Neural progenitor cell (in vitro differentiated cells): ENCODE data around the gene CD300A. TPM values are rescaled to one million over a fixed set of nuclear protein-coding genes. Genes with fewer than 3 reads are reported as not detected.

ENCODE experiments used
- DNase-seq: peaks from one replicate; pipeline ENCODE4 v3.0.0-alpha.2; 2016; ENCODE audit warnings: low spot score
- H2AFZ ChIP-seq: fragments of 200-600 bp; sonication (generic); replicated peaks from 2 replicates; pipeline ENCODE4 v1.6.1; 2016; ENCODE audit warnings: antibody characterized with exemption
- H3F3A ChIP-seq: fragments of 200-600 bp; sonication (generic); 2 replicates; pipeline ENCODE4 v1.6.1; 2016; ENCODE audit warnings: antibody characterized with exemption, low read depth
- H3K27ac ChIP-seq: fragments of 200-600 bp; sonication (generic); 2 replicates; pipeline ENCODE4 v1.5.1; 2016; ENCODE audit warnings: mild to moderate bottlenecking
- H3K27me3 ChIP-seq: fragments of 200-600 bp; sonication (generic); 2 replicates; pipeline ENCODE4 v1.6.1; 2016; ENCODE audit warnings: mild to moderate bottlenecking, moderate library complexity
- H3K36me3 ChIP-seq: fragments of 200-600 bp; sonication (generic); 2 replicates; pipeline ENCODE4 v1.5.1; 2016
- H3K4me1 ChIP-seq: fragments of 200-600 bp; sonication (generic); 2 replicates; pipeline ENCODE4 v1.6.1; 2016; ENCODE audit warnings: mixed run types
- H3K4me2 ChIP-seq: fragments of 200-600 bp; sonication (generic); 2 replicates; pipeline ENCODE4 v1.6.1; 2016
- H3K4me3 ChIP-seq: fragments of 200-600 bp; sonication (generic); 2 replicates; pipeline ENCODE4 v1.5.1; 2016
- H3K79me2 ChIP-seq: fragments of 200-600 bp; sonication (generic); 2 replicates; pipeline ENCODE4 v1.6.1; 2016; ENCODE audit warnings: low read depth
- H3K9ac ChIP-seq: fragments of 200-600 bp; sonication (generic); 2 replicates; pipeline ENCODE4 v1.6.1; 2016
- H3K9me3 ChIP-seq: fragments of 200-600 bp; sonication (generic); 2 replicates; pipeline ENCODE4 v1.5.1; 2016; ENCODE audit warnings: low read depth
- H4K20me1 ChIP-seq: fragments of 200-600 bp; sonication (generic); 2 replicates; pipeline ENCODE4 v1.6.1; 2016; ENCODE audit warnings: low read depth
- H3K27ac Mint-ChIP-seq: 3 replicates; pipeline ENCODE4 v1.8.0; 2021; ENCODE audit warnings: mixed read lengths
- H3K27me3 Mint-ChIP-seq: 2 replicates; pipeline ENCODE4 v1.8.0; 2022; ENCODE audit warnings: low read depth, mild to moderate bottlenecking, inconsistent platforms, moderate library complexity, mixed read lengths; ENCODE audit not compliant: insufficient read depth
- H3K36me3 Mint-ChIP-seq: 3 replicates; pipeline ENCODE4 v1.8.0; 2021; ENCODE audit warnings: mixed read lengths
- H3K4me1 Mint-ChIP-seq: 3 replicates; pipeline ENCODE4 v1.8.0; 2021; ENCODE audit warnings: mixed read lengths
- H3K4me3 Mint-ChIP-seq: 3 replicates; pipeline ENCODE4 v1.8.0; 2021; ENCODE audit warnings: mild to moderate bottlenecking, moderate library complexity, mixed read lengths
- H3K9me3 Mint-ChIP-seq: 3 replicates; pipeline ENCODE4 v1.8.0; 2020; ENCODE audit warnings: mixed read lengths
- CTCF ChIP-seq: fragments of 200-600 bp; sonication (generic); IDR thresholded peaks from 2 replicates; pipeline ENCODE4 v1.5.1; 2017; ENCODE audit warnings: antibody characterized with exemption, mild to moderate bottlenecking
- EZH2 ChIP-seq: fragments of 200-600 bp; sonication (generic); IDR thresholded peaks from 2 replicates; pipeline ENCODE4 v1.6.1; 2017; ENCODE audit warnings: antibody characterized with exemption, mild to moderate bottlenecking, moderate library complexity
- EZH2phosphoT487 ChIP-seq: fragments of 200-600 bp; sonication (generic); IDR thresholded peaks from 2 replicates; pipeline ENCODE4 v1.6.1; 2017; ENCODE audit warnings: antibody characterized with exemption
- total RNA-seq: library from RNA; depleted of rRNA; stranded (reverse); fragments of >200 nt; gene quantifications from 2 replicates; pipeline ENCODE4 v1.2.3, GENCODE V29; 2015; ENCODE audit warnings: low replicate concordance

Gene CD300A
- total RNA-seq, 1 donor from 2014 or later = not detected

DNA sequence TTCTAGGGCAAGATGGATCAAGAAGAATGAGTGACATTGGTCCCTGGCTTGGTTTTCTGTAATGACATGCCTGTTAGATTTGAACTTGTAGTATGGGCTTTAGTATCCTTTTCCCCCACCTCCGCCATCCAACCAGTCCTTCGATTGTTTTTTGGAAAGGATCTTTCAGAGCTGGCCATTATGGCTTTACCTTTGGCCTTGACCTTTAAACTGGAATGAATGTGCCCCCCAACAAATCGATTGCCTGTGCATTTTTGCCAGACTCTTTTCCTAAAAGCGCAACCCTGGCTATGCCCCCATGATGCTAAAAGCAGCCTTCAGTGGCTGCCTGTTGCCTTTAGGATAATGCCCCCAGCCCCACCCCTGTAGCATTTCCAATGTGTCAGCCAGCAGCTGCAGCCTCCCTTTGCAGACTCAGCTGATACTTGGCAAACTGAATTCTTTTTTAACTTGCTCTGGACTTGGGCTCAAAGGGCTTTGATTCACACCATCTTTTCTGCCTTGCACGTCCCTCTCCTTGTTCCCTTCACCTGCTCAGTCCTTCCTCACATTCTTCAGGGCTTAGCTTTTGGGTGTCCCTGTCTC, 30.6 kb upstream of the CD300A start:
- H3K36me3 ChIP-seq = no peaks in the 10 kb centered on the region
- H3K4me1 ChIP-seq = peaks cover 15% of the 10 kb centered on the region
- no peak overlapping the region for H3K27ac ChIP-seq
- H3K9me3 Mint-ChIP-seq = peaks cover 23% of the 10 kb centered on the region
- no peak for DNase-seq
- H3K4me3 ChIP-seq = no peak overlapping the region
- H4K20me1 ChIP-seq = peaks cover 13% of the 10 kb centered on the region
- no peaks in the 10 kb centered on the region for H3K9me3 ChIP-seq
- no peak overlapping the region for H3K4me3 Mint-ChIP-seq
- TF ChIP-seq EZH2phosphoT487 = no peak
- no peak for TF ChIP-seq CTCF
- TF ChIP-seq EZH2 = no peak
- H3K27ac Mint-ChIP-seq = no peak overlapping the region
- no peak overlapping the region for H3K9ac ChIP-seq
- H3K79me2 ChIP-seq = peaks cover 11% of the 10 kb centered on the region
- H3K4me2 ChIP-seq = no peak overlapping the region
- peaks cover 7% of the 10 kb centered on the region for H3F3A ChIP-seq
- H3K4me1 Mint-ChIP-seq = peaks cover 13% of the 10 kb centered on the region
- H3K27me3 Mint-ChIP-seq = peaks cover 21% of the 10 kb centered on the region
- H2AFZ ChIP-seq = no peak overlapping the region
- peaks cover 9% of the 10 kb centered on the region for H3K36me3 Mint-ChIP-seq
- peaks cover 17% of the 10 kb centered on the region for H3K27me3 ChIP-seq

- peaks cover 18% of the 10 kb centered on the region for H3K27me3 Mint-ChIP-seq
- Histone ChIP-seq H3K79me2 (peaks cover 10% of the 10 kb centered on the region), H3K4me2 (no peak overlapping the region), H3K27ac (no peak overlapping the region), H3K36me3 (no peaks in the 10 kb centered on the region), H3F3A (peaks cover 11% of the 10 kb centered on the region), H4K20me1 (peaks cover 13% of the 10 kb centered on the region), H3K9me3 (no peaks in the 10 kb centered on the region), H2AFZ (no peak overlapping the region), H3K4me1 (peaks cover 12% of the 10 kb centered on the region), H3K4me3 (no peak overlapping the region), H3K9ac (no peak overlapping the region), H3K27me3 (peaks cover 5% of the 10 kb centered on the region)
- H3K4me3 Mint-ChIP-seq = no peak overlapping the region
- H3K4me1 Mint-ChIP-seq = peaks cover 16% of the 10 kb centered on the region
- no peak overlapping the region for H3K27ac Mint-ChIP-seq
- TF ChIP-seq CTCF (peak; percentile 82), EZH2phosphoT487 (no peak)
- DNase-seq = no peak
- H3K9me3 Mint-ChIP-seq = peaks cover 23% of the 10 kb centered on the region
- H3K36me3 Mint-ChIP-seq = peaks cover 9% of the 10 kb centered on the region
Observed at GRCh38 chr17:74437702-74438101, 28.7 kb upstream of the CD300A start.

DNA sequence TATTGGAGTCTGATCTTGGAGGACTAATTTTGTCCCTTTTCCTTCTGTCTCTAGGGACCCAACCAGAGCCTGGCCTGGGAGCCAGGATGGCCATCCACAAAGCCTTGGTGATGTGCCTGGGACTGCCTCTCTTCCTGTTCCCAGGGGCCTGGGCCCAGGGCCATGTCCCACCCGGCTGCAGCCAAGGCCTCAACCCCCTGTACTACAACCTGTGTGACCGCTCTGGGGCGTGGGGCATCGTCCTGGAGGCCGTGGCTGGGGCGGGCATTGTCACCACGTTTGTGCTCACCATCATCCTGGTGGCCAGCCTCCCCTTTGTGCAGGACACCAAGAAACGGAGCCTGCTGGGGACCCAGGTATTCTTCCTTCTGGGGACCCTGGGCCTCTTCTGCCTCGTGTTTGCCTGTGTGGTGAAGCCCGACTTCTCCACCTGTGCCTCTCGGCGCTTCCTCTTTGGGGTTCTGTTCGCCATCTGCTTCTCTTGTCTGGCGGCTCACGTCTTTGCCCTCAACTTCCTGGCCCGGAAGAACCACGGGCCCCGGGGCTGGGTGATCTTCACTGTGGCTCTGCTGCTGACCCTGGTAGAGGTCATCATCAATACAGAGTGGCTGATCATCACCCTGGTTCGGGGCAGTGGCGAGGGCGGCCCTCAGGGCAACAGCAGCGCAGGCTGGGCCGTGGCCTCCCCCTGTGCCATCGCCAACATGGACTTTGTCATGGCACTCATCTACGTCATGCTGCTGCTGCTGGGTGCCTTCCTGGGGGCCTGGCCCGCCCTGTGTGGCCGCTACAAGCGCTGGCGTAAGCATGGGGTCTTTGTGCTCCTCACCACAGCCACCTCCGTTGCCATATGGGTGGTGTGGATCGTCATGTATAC, 26.5 kb upstream of the CD300A start:
- H3K4me3 Mint-ChIP-seq = no peak overlapping the region
- no peak for TF ChIP-seq CTCF
- TF ChIP-seq EZH2 = no peak
- no peak for TF ChIP-seq EZH2phosphoT487
- Histone ChIP-seq H3K9ac (no peak overlapping the region), H3K36me3 (no peaks in the 10 kb centered on the region), H3K4me1 (peaks cover 20% of the 10 kb centered on the region), H4K20me1 (peaks cover 14% of the 10 kb centered on the region), H3K27ac (no peak overlapping the region), H3K4me2 (no peak overlapping the region), H3K9me3 (no peaks in the 10 kb centered on the region), H3K4me3 (no peak overlapping the region), H3K27me3 (no peaks in the 10 kb centered on the region), H3F3A (peaks cover 16% of the 10 kb centered on the region), H2AFZ (no peak overlapping the region), H3K79me2 (no peaks in the 10 kb centered on the region)
- H3K27me3 Mint-ChIP-seq = peaks cover 12% of the 10 kb centered on the region
- DNase-seq = no peak
- peak overlapping the region; percentile 90 for H3K27ac Mint-ChIP-seq
- H3K36me3 Mint-ChIP-seq = peaks cover 9% of the 10 kb centered on the region
- H3K4me1 Mint-ChIP-seq = peaks cover 26% of the 10 kb centered on the region
- peaks cover 23% of the 10 kb centered on the region for H3K9me3 Mint-ChIP-seq
